GM12878 (cell line): ENCODE measurements around the gene NINL. TPM values are rescaled to one million over a fixed set of nuclear protein-coding genes. Genes with fewer than 3 reads are reported as not detected.

Experiments used
- ATAC-seq: fragments of 200-7000 bp; cut with Tn5 transposase; 3 replicates; pipeline ENCODE4 v1.9.1; 2020; ENCODE audit warnings: mild to moderate bottlenecking, moderate library complexity
- BruUV-seq: library from RNA; stranded (reverse); fragments of 400-500 nt; replicated peaks from 2 replicates; lab custom pipeline; 2021; lab: Mats Ljungman, UMichigan
- CTCF ChIA-PET: fragments of 300-600 bp; sonication (Branson Sonifier 250); formaldehyde crosslinking; extraction: SDS; loops from one replicate; lab custom pipeline; 2021; ENCODE audit warnings: inconsistent platforms; lab: Yijun Ruan, JAX
- POLR2A ChIA-PET: fragments of 350-600 bp; formaldehyde crosslinking; extraction: SDS; loops from one replicate; lab custom pipeline; 2021; ENCODE audit warnings: inconsistent platforms; lab: Charles Lee
- RAD21 ChIA-PET: fragments of 300-600 bp; sonication (Branson Sonifier 250); formaldehyde crosslinking; loops from one replicate; lab custom pipeline; 2023; ENCODE audit warnings: antibody characterized with exemption; ENCODE audit not compliant: unreplicated experiment; lab: Charles Lee
- SMC1A ChIA-PET: fragments of 300-600 bp; sonication (Branson Sonifier 250); formaldehyde crosslinking; loops from one replicate; lab custom pipeline; 2023; ENCODE audit not compliant: unreplicated experiment, uncharacterized antibody; lab: Charles Lee
- DNase-seq: peaks from one replicate; pipeline ENCODE4 v3.0.0-alpha.2; 2011; ENCODE audit warnings: low read depth, low spot score
- FAIRE-seq: peaks from 3 replicates; lab custom pipeline; 2011; peaks lifted over from hg19 to GRCh38; lab: Jason Lieb, UNC
- H2AFZ ChIP-seq: 2 replicates; pipeline ENCODE4 v1.6.0; 2011; ENCODE audit warnings: low read depth, low read length, control low read depth; ENCODE audit not compliant: control insufficient read depth
- H3K27ac ChIP-seq: 2 replicates; pipeline ENCODE4 v1.5.1; 2011; ENCODE audit warnings: control low read depth; ENCODE audit not compliant: control insufficient read depth, insufficient read depth
- H3K27me3 ChIP-seq, 2 experiments: replicated peaks in 1 of 2; 2 replicates each; pipeline versions ENCODE4 v1.6.0 to v1.6.1; 2011; ENCODE audit warnings: low read length in 1 of 2; ENCODE audit not compliant: control insufficient read depth in 2 of 2, insufficient read depth in 2 of 2
- H3K36me3 ChIP-seq, 2 experiments: 2 replicates each; pipeline ENCODE4 v1.5.1; 2011; ENCODE audit warnings: low read length in 1 of 2; ENCODE audit not compliant: control insufficient read depth in 2 of 2, insufficient read depth in 2 of 2
- H3K4me1 ChIP-seq: 2 replicates; pipeline ENCODE4 v1.6.1; 2011; ENCODE audit warnings: mild to moderate bottlenecking, low read length, moderate library complexity, mixed read lengths; ENCODE audit not compliant: control insufficient read depth, insufficient read depth
- H3K4me2 ChIP-seq: 2 replicates; pipeline ENCODE4 v1.6.0; 2011; ENCODE audit warnings: control low read depth; ENCODE audit not compliant: control insufficient read depth, insufficient read depth
- H3K4me3 ChIP-seq: fragments of 200-600 bp; sonication (generic); 2 replicates; pipeline ENCODE4 v1.5.1; 2016
- H3K79me2 ChIP-seq: 2 replicates; pipeline ENCODE4 v1.6.0; 2011; ENCODE audit warnings: low read length; ENCODE audit not compliant: control insufficient read depth, insufficient read depth
- H3K9ac ChIP-seq: 2 replicates; pipeline ENCODE4 v1.8.0; 2011; ENCODE audit warnings: low read length, control low read depth, mixed read lengths; ENCODE audit not compliant: control insufficient read depth, insufficient read depth
- H3K9me3 ChIP-seq: replicated peaks from 3 replicates; pipeline ENCODE4 v1.5.1; 2011; ENCODE audit warnings: mild to moderate bottlenecking, low read length; ENCODE audit not compliant: control insufficient read depth, insufficient read depth
- H4K20me1 ChIP-seq: 2 replicates; pipeline ENCODE4 v1.6.0; 2011; ENCODE audit not compliant: control insufficient read depth, insufficient read depth
- FOS ChIP-seq: IDR thresholded peaks from 3 replicates; pipeline ENCODE4 v1.6.1; 2011; ENCODE audit warnings: borderline replicate concordance; ENCODE audit not compliant: insufficient read length; ENCODE audit errors: extremely low read depth
- IRF5 ChIP-seq: fragments of 450-650 bp; IDR thresholded peaks from 2 replicates; pipeline ENCODE4 v1.6.1; 2017; ENCODE audit warnings: borderline replicate concordance
- JUNB ChIP-seq: IDR thresholded peaks from 2 replicates; pipeline ENCODE4 v1.6.1; 2016; ENCODE audit warnings: antibody characterized with exemption, mild to moderate bottlenecking
- MEF2B ChIP-seq: fragments of 450-650 bp; IDR thresholded peaks from 2 replicates; pipeline ENCODE4 v1.6.1; 2018; ENCODE audit warnings: mild to moderate bottlenecking, moderate library complexity; ENCODE audit not compliant: partially characterized antibody, poor library complexity, severe bottlenecking
- NKRF ChIP-seq: fragments of 450-650 bp; conservative IDR thresholded peaks from 2 replicates; pipeline ENCODE4 v1.6.1; 2017; ENCODE audit warnings: mild to moderate bottlenecking, moderate library complexity
- NR2F1 ChIP-seq: fragments of 450-650 bp; conservative IDR thresholded peaks from 2 replicates; pipeline ENCODE4 v1.6.1; 2017; ENCODE audit warnings: mild to moderate bottlenecking
- STAT3 ChIP-seq: IDR thresholded peaks from 2 replicates; pipeline ENCODE4 v1.6.1; 2011; ENCODE audit warnings: low read depth, low read length, improper control_type of control experiment
- TARDBP ChIP-seq: IDR thresholded peaks from 2 replicates; pipeline ENCODE4 v1.6.1; 2016; ENCODE audit warnings: borderline replicate concordance
- WGBS: methylation state at CpG from one replicate; pipeline ENCODE4 v1.1.6; 2016; ENCODE audit warnings: low lambda C conversion rate; ENCODE audit not compliant: insufficient replicate concordance, insufficient coverage; ENCODE audit errors: missing lambda C conversion rate; 5-methylcytosine and 5-hydroxymethylcytosine counted together
- in situ Hi-C: fragments of 300-500 bp; cut with MboI; formaldehyde crosslinking; loops from 9 replicates; pipeline ENCODE4 v1.14.3; 2018; ENCODE audit warnings: mixed read lengths
- intact Hi-C: fragments of 100-400 bp; cut with micrococcal nuclease; formaldehyde crosslinking; loops from one replicate; pipeline ENCODE4 v1.14.2; 2022; ENCODE audit not compliant: unreplicated experiment
- polyA plus RNA-seq, 11 experiments: library from polyadenylated mRNA; depleted of rRNA in 4 of 11; unstranded in 6 of 11; stranded (reverse) in 5 of 11; fragments of >200 nt; fragmentation: Nextera tagmentation in 4 of 11; fragmentation: Illumina TruSeq in 1 of 11; extraction: Ambion mirVana in 4 of 11; extraction: Trizol in 1 of 11; gene quantifications; 1 replicate in 1 of 11; 2 replicates in 10 of 11; pipeline versions ENCODE4 v1.2.1 to v1.2.3, GENCODE V29; 2011 to 2016; ENCODE audit warnings: inconsistent platforms in 2 of 11, missing spikeins in 2 of 11, low read depth in 1 of 11
- total RNA-seq, 4 experiments: library from RNA; depleted of rRNA in 3 of 4; stranded (reverse); fragments of >200 nt in 3 of 4; fragmentation: Illumina TruSeq in 1 of 4; extraction: Trizol in 1 of 4; gene quantifications; 2 replicates each; pipeline versions ENCODE4 v1.2.1 to v1.2.3, GENCODE V29; 2013 to 2021

Gene NINL
- total and polyA plus RNA-seq, 10 of the 15 experiments (the other 5 are each of a cell fraction or from before 2014, with no cell fraction given): 0.04 to 0.77 (median 0.23) TPM; not detected in 1

GRCh38 chr20:25571240-25571639 is 14.1 kb downstream of the NINL start:
- POLR2A ChIA-PET: no interaction called here
- in situ Hi-C loops: no loop called here
- BruUV-seq: no TSS peak
- no peaks in the 10 kb centered on the region for H3K27me3 ChIP-seq
- no peak overlapping the region for H3K4me2 ChIP-seq
- no peak overlapping the region for H3K4me3 ChIP-seq
- no peaks in the 10 kb centered on the region for H3K9me3 ChIP-seq
- no peaks in the 10 kb centered on the region for H3K79me2 ChIP-seq
- no peaks in the 10 kb centered on the region for H3K4me1 ChIP-seq
- RAD21 ChIA-PET: no interaction called here
- FAIRE-seq (no peak), DNase-seq (no peak), ATAC-seq (no peak)
- CTCF ChIA-PET: no interaction called here
- H3K36me3 ChIP-seq: no peaks in the 10 kb centered on the region
- H3K27ac ChIP-seq: no peak overlapping the region
- no peak overlapping the region for H3K9ac ChIP-seq
- 0% methylated on average over 2 of the region's 2 CpGs for WGBS
- SMC1A ChIA-PET: no interaction called here
- TF ChIP-seq NKRF: no peak
- no peak for TF ChIP-seq TARDBP
- no peak for TF ChIP-seq MEF2B
- TF ChIP-seq FOS: no peak
- TF ChIP-seq IRF5: no peak
- TF ChIP-seq NR2F1: no peak
- TF ChIP-seq STAT3: no peak
- TF ChIP-seq JUNB: no peak
- H4K20me1 ChIP-seq: no peaks in the 10 kb centered on the region
- intact Hi-C loops: no loop called here
- no peak overlapping the region for H2AFZ ChIP-seq
